SKM-1 (cell line): Measurements from ENCODE around the gene MVB12A.

ENCODE experiments used
- DNase-seq: peaks from one replicate; lab custom pipeline; 2025; ENCODE audit not compliant: unreplicated experiment; lab: John Stamatoyannopoulos, UW

The MVB12A gene

DNA sequence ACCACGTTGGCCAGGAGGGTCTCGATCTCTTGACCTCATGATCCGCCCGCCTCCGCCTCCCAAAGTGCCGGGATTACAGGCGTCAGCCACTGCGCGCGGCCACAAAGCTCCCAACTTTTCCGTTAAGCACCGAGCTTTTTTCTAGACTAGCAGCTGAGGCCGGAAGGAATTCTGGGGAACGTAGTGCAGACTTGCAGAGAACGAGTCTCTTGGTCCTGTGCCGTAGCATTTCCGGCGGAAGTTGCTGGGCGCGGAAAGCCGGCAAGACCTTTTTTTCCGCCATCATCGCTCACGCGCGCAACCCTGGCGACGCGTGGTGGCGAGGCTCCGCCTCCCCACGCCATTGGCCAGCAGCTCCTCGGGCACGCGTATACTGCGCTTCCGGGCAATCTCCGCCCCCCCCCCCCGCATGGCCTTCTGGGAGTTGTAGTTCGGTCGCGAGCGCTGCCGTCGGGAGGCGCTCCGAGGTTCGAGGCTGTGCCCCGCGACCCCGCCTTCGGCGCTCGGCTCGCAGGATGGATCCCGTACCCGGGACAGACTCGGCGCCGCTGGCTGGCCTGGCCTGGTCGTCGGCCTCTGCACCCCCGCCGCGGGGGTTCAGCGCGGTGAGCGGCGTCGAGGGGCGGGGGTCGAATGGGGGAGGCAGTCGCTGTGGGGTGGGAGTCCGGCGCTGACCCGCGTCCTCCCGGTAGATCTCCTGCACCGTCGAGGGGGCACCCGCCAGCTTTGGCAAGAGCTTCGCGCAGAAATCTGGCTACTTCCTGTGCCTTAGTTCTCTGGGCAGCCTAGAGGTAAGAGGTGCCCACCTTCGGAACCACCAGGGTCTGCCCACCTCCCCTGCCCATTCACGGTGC is at the start of gene MVB12A:
Gene MVB12A, plus strand, starts transcription at position 427 of the 854 bp plus-strand sequence. Its CDS starts 89 bp downstream, at position 516.
- peak; percentile 90 for DNase-seq

GRCh38 chr19:17376935-17377600 is 42.8 kb upstream of the MVB12A start, which contains the start of gene PLVAP:
PLVAP (minus strand) TSS chr19:17377342; CDS start chr19:17377288, 54 bp downstream.
- no peak for DNase-seq

DNA sequence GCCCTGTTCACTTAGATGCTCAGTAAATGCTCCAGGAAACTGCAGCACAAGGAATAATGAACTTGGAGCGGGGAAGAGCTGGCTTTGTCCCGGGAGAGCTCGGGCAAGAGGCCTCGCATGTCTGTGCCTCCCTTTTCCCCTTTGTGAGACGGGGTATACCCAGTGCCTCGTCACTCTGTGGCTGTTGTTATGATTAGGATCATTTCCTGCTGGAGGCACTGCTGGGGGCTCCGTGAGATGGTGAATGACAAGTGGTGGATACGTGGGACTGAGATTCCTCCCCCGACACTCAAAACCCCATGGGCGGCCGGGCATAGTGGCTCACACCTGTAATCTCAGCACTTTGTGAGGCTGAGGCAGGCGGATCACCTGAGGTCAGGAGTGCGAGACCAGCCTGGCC is 41.6 kb upstream of the MVB12A start:
- no peak for DNase-seq

DNA sequence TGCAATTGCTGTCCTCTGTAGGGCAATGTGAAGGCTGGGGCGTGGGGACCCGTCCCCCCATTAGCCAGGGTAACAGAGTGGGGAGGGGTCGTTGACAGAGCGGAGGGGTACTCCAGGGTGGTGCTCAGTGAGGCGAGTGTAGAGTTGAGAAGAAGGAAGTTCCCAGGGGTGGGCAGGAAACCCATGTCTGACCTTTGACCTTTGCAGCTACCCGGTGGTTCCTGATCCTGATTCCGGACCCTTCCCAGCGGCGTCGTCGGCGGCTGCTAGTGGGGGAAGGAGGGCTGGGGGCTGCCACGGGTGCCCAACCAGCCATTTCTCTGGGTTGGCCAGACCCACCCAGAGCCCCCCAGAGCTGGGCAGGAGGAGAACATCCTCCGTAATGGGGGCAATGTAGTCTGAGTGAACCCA is 40.6 kb upstream of the MVB12A start:
- DNase-seq: no peak

DNA sequence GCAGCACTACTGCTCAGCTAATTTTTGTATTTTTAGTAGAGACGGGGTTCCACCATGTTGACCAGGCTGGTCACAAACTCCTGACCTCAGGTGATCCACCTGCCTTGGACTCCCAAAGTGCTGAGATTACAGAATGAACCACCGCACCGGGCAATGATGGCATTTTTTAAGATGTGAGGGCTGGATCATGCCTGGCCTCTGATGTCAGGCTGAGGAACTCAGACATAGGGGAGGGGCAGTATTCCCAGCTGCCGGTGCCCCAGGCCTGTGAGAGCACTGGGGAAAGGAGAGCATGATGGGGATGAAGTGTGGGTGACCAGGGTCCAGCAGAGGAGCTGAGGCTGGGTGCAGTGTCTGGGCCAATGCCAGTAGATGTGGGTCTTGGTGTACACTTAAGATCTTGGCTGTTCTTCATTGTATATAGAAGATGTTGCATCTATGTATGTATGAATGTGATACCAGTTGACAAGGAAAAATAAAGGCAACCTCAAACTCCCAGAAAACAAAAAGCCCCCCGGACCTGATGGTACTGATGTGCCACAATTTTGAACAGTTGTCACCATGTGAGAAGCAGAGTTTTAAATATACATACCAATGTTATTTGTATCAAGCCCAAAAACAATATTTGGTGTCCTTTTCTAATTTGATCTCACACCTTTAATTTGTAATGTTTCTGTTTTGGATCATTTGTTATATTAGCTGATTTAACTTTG is 39.3 kb upstream of the MVB12A start:
- no peak for DNase-seq

DNA sequence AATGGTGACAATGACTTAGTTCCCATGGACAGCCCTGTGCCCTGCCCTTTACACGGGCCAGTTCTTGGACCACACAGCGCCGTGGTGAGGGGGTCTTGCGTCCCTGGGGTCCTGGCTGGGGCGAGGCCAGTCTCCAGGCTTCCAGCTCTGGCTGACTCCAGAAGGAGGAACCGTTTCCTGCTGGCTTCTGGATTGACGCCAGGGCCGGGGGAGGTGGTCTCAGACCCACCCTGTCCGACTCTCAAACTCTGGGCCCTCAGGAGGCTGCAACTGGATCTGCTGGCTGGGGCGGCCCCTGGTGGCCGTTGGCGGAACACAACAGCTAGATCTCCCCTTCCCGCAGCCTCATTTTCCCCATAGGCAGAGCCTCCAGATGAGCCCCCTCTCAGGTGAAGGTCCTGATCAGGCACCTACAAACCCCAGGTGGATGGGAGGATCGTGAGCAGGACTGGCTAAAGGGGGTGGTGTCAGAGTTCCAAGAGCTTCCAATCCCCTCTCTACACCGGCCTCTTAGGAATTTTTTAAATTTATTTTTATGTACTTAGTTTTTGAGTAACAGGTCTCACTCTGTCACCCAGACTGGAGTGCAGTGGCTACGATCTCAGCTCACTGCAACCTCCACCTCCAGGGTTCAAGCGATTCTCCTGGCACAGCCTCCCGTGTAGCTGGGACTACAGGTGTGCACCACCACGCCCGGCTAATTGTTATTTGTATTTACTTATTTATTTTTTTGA is 33.8 kb upstream of the MVB12A start:
- peak; percentile 33 for DNase-seq

GRCh38 chr19:17389288-17389687 is 30.6 kb upstream of the MVB12A start:
- DNase-seq: no peak

GRCh38 chr19:17389957-17390664 is 29.7 kb upstream of the MVB12A start:
- DNase-seq: no peak

GRCh38 chr19:17390665-17391370 is 29.0 kb upstream of the MVB12A start:
- DNase-seq: peak; percentile 49

DNA sequence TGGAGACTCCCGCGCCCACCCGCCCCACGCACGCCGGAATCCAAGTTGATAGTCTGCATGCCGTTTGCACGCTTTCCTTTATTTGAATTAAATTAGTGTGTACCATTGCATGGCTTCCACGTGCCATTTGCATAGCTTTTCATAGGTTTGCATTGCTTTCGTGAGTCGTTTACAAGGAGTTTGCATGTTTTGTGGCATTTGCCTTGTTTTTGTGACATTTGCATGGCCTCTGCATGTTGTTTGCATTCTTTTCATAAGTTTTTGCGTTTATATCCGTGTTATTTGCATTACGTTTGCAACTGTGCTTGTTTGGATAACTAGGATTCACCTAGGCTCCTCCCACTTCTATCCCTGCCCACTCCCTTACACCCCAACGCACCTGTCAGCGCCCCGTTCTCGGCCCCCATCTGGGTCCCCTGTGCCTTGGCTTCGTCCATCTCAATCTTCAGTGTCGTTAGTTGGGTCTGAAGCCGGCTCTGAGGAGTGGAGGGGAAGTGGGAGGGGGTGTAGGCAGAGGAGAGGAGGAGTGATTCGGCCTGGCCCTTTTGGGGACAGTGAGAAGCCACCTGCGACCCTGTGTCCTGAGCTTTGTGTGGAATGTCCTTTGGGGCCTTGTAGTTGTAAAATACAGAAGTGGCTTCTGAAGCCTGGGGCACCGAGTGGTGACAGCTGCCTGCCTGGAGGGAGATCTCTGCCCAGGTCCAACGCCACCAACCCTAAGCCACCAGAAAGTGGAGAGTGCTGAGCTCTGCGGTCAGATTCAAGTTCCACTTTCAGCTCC is 28.3 kb upstream of the MVB12A start:
- DNase-seq: peak; percentile 24

DNA sequence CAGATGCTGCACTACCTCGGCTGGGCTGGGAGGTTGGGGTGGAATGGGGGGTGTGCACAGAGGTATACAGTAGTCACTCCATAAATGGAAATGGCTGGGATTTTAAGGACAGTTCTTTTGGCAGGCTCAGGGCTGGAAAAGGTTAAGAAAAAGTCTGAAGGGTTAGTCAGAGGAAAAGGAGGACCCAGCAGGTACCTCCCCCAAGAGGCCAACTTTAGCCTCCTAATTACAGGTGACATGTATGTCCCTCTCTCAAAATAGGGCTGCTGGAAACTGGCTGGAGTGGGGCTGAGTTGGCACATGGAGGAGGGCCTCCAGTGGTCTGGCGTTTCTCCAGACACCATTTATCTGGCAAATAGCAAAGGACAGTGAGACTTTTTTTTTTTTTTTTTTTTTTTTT is 26.8 kb upstream of the MVB12A start:
- DNase-seq: no peak

GRCh38 chr19:17393914-17394313 is 25.9 kb upstream of the MVB12A start, which contains the start of gene CCDC194:
CCDC194 (minus strand) TSS chr19:17394196; CDS start chr19:17394158, 38 bp downstream.
- DNase-seq: no peak

- DNase-seq: peak; percentile 58
Measured at GRCh38 chr19:17394891-17395415, 24.9 kb upstream of the MVB12A start.

GRCh38 chr19:17398902-17399527 is 20.8 kb upstream of the MVB12A start:
- DNase-seq: no peak

DNA sequence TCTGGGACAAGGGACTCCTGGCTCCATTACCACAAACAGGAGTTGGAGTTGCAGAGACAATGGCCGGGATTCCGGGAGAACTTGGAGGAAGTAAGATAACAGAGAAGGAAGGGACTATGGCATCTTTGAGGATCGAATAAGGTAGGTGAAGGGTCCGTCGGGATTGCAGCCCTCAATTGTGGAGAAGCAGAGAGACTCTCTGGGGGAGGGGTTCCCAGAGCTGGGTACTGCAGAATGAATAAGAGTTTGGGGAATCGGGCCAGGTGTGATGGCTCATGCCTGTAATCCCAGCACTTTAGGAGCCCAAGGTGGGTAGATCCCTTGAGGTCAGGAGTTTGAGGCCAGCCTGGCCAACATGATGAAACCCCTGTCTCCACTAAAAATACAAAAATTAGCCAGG is 18.2 kb upstream of the MVB12A start:
- DNase-seq: no peak

- DNase-seq: no peak
Measured at GRCh38 chr19:17402982-17403855, 16.6 kb upstream of the MVB12A start.

DNA sequence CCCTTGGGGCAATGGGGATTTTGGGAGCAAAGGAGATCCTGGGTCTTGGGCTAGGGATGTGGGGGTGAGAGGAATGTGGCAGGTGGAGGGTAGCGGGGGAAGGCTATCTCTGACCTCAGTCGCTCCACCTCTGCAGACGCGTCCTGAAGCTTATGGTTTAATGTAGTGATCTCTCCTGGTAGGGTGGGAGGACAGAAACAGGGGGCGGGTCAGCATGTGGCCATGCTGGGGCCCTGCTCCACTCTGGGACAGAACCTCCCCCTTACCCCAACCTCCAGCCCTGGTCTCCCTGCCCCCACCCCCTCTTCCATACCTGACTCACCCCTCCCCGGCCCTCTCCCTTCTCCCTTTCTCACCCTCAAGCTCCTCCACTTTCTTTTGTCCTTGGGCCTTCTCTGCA is 15.8 kb upstream of the MVB12A start:
- no peak for DNase-seq
